Limb (tissue), 2 donors: ENCODE measurements around the gene OR10G7.
"Not testable (repeated sequence)": the region's sequence is repeated elsewhere in the genome, so short reads cannot be mapped to it uniquely, and the experiment has no call there.

Experiments
- DNase-seq, 2 donors: peaks; one replicate each; pipeline ENCODE4 v3.0.0-alpha.2; 2016; ENCODE audit errors: extremely low spot score in 2 of 2

OR10G7 gene

DNA sequence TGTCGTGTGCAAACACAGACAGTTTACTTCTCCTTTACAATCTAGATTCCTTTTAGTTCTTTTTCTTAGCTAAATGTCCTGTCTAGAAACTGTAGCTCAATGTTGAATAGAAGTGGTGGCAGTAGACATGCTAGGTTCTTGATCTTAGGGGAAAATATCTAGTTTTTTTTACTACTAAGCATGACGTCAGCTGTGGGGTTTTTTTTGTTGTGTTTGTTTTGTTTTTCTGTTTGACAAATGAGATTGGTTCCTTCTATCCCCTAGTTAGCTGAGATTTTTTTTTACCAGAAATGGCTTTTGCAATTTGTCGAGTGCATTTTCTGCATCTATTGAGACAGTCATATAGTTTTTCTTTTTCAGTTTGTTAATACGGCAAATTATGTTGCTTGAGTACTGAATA, 2.3 kb upstream of the OR10G7 start:
- DNase-seq = no peak

DNA sequence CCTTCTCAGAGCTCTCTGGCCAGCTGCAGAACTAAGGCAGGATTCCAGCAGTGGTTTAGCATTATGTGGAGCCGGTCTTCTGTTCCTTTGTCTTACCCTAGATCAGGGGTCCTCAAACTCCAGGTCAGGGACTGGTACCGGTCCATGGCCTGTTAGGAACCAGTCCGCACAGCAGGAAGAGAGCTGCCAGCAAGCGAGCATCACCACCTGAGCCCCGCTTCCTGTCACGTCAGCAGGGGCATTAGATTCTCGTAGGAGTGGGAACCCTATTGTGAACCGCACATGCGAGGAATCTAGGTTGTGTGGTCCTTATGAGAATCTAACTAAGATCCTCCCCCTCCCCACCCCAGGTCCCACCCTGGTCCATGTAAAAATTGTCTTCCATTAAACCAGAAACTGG, 1.6 kb downstream of the OR10G7 start:
- no peak for DNase-seq

DNA sequence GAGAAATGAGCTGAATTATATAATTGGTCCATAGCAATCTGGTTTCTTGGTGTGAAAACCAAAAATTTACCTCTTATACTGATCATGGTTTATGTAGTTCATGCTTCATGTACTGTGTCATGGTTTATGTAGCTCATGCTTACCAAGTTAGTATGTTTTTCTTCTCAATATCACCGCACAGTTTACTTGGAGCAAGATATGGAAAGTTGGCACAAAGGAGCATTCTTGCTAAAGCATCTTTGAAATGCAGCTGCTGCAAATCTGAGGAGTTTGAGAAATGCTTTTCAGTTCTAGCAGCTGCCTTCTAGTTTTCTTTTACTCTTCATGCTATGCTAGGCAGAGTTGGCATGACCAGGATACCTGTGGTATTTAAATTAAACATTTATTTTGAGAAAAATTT, 4.5 kb downstream of the OR10G7 start:
- DNase-seq = peak in 1 of 2 donors; percentile 52

DNA sequence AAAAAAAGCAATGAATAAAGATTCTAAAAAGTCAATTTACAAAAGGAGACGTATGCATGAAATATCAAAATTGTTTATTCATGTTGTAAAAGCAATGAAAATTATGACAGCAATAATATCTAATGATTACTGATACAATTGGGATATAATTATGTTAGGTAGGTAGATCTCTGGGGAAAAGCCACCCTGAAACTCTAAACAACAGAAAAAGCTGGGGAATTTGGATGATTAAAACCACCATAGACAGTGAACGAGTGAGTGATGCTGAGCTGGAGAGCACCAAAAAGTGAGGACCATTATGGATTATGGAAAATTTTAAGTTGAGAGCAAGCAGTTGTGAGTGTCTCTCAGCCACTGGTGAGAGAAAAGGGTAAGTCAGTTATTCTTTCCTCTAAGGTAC, 14.6 kb downstream of the OR10G7 start, which contains the start of gene OR10G8:
OR10G8 (plus strand) TSS at position 301 of the 400 bp plus-strand sequence. CDS start 2,825 bp downstream, outside the sequence.
- no peak for DNase-seq

DNA sequence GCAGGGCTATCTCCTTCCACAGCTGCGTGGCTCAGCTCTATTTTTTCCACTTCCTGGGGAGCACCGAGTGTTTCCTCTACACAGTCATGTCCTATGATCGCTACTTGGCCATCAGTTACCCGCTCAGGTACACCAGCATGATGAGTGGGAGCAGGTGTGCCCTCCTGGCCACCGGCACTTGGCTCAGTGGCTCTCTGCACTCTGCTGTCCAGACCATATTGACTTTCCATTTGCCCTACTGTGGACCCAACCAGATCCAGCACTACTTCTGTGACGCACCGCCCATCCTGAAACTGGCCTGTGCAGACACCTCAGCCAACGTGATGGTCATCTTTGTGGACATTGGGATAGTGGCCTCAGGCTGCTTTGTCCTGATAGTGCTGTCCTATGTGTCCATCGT, 25.3 kb downstream of the OR10G7 start:
- not testable (repeated sequence) for DNase-seq

DNA sequence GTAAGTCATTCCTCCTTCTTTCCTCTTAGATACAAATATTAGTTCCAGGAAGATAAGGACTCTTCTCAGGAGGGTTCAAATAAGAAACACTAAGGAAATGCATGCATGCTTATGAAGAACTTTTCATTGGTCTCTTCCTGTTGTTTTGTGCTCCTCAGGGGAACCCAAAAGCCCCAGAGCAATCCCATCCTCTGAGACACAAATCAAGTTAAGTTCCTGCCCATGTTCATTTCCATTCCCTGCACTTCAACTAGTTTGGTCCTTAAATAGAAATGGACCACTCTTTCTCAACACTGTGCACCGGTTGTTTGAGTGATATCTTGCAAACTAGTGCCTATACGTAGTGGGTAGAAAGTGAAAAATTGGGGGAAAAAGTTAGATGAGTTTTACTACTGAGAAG, 28.4 kb downstream of the OR10G7 start, which contains the start of gene OR10G4:
OR10G4 (plus strand) TSS at position 301 of the 400 bp plus-strand sequence. CDS start 2,578 bp downstream, outside the sequence.
- DNase-seq = no peak

DNA sequence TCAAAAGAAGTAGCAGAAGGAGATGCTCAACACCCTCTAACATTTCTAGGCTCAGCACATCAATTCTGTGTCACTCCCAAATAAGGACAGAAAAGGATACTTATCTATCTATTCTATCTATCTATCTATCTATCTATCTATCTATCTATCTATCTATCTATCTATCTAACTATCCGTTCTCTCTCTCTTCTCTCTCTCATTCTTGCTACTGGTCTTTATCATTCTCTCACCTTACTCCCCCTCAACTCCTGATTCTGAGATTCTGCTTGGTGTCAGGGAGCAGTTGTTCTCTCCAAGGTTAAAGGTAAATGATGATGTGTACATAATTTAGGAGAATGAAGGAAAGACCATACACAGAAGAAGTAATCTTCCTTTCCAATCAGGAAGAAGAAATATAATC, 46.0 kb downstream of the OR10G7 start, which contains the start of gene OR10G6:
OR10G6 (minus strand) TSS at position 43 of the 400 bp plus-strand sequence; CDS start at position 43, 0 bp downstream.
- DNase-seq = no peak
